Loucy (cell line): ENCODE data around the gene SLC17A9.

Experiments used
- H2AFZ ChIP-seq: fragments of 200-600 bp; sonication (generic); 2 replicates; pipeline ENCODE4 v1.6.0; 2016; ENCODE audit warnings: antibody characterized with exemption, mild to moderate bottlenecking, low read length, moderate library complexity
- H3F3A ChIP-seq: fragments of 200-600 bp; 2 replicates; pipeline ENCODE4 v1.6.0; 2016; ENCODE audit warnings: antibody characterized with exemption, low read depth, mild to moderate bottlenecking
- H3K27me3 ChIP-seq: fragments of 200-600 bp; sonication (generic); 2 replicates; pipeline ENCODE4 v1.6.1; 2014; ENCODE audit warnings: low read length, mild to moderate bottlenecking; ENCODE audit not compliant: insufficient read depth, poor library complexity, severe bottlenecking
- H3K36me3 ChIP-seq: fragments of 200-600 bp; sonication (generic); 2 replicates; pipeline ENCODE4 v1.6.1; 2016; ENCODE audit warnings: low read length; ENCODE audit not compliant: insufficient read depth
- H3K4me1 ChIP-seq: fragments of 200-600 bp; sonication (generic); 2 replicates; pipeline ENCODE4 v1.5.1; 2014; ENCODE audit warnings: low read length, mild to moderate bottlenecking; ENCODE audit not compliant: insufficient read depth, poor library complexity, severe bottlenecking
- H3K4me2 ChIP-seq: fragments of 200-600 bp; sonication (generic); 2 replicates; pipeline ENCODE4 v1.6.0; 2014; ENCODE audit warnings: antibody characterized with exemption, low read length, low read depth, mild to moderate bottlenecking; ENCODE audit not compliant: poor library complexity, severe bottlenecking
- H3K4me3 ChIP-seq: fragments of 200-600 bp; sonication (generic); 2 replicates; pipeline ENCODE4 v1.5.1; 2014; ENCODE audit warnings: low read length, mild to moderate bottlenecking, mixed read lengths; ENCODE audit not compliant: poor library complexity, severe bottlenecking
- H3K79me2 ChIP-seq: fragments of 200-600 bp; sonication (generic); 2 replicates; pipeline ENCODE4 v1.6.1; 2014; ENCODE audit warnings: low read length; ENCODE audit not compliant: insufficient read depth
- H3K9ac ChIP-seq: fragments of 200-600 bp; sonication (generic); 2 replicates; pipeline ENCODE4 v1.6.0; 2014; ENCODE audit warnings: mild to moderate bottlenecking, low read depth, low read length, moderate library complexity; ENCODE audit not compliant: poor library complexity, severe bottlenecking
- H3K9me2 ChIP-seq: fragments of 200-600 bp; sonication (generic); replicated peaks from 2 replicates; pipeline ENCODE4 v1.6.1; 2016; ENCODE audit warnings: low read depth, low read length, mixed read lengths
- H3K9me3 ChIP-seq: fragments of 200-600 bp; sonication (generic); 2 replicates; pipeline ENCODE4 v1.6.1; 2014; ENCODE audit warnings: mild to moderate bottlenecking, antibody characterized with exemption, low read length, low read depth; ENCODE audit not compliant: insufficient read depth
- H4K20me1 ChIP-seq: fragments of 200-600 bp; sonication (generic); 2 replicates; pipeline ENCODE4 v1.6.0; 2014; ENCODE audit warnings: antibody characterized with exemption, low read length, mild to moderate bottlenecking; ENCODE audit not compliant: insufficient read depth, poor library complexity, severe bottlenecking
- CTCF ChIP-seq: fragments of 200-600 bp; sonication (generic); conservative IDR thresholded peaks from 2 replicates; pipeline ENCODE4 v1.5.1; 2014; ENCODE audit warnings: mild to moderate bottlenecking, antibody characterized with exemption, low read length
- EZH2phosphoT487 ChIP-seq: fragments of 200-600 bp; IDR thresholded peaks from 2 replicates; pipeline ENCODE4 v1.6.1; 2018; ENCODE audit warnings: antibody characterized with exemption, mild to moderate bottlenecking, moderate library complexity, borderline replicate concordance

SLC17A9 gene

GRCh38 chr20:63000036-63000435 lies 47.5 kb downstream of the SLC17A9 start:
- Histone ChIP-seq H3F3A (peaks cover 10% of the 10 kb centered on the region; the same call in 1 of the 2 replicates), H3K4me3 (peak overlapping the region; percentile 62), H3K9me2 (no peaks in the 10 kb centered on the region), H3K9ac (peak overlapping the region; percentile 57), H2AFZ (peak overlapping the region; percentile 38), H3K79me2 (peaks cover 38% of the 10 kb centered on the region), H3K4me2 (peak overlapping the region; percentile 69), H3K27me3 (peaks cover 7% of the 10 kb centered on the region), H4K20me1 (peaks cover 10% of the 10 kb centered on the region), H3K36me3 (no peaks in the 10 kb centered on the region), H3K4me1 (peaks cover 52% of the 10 kb centered on the region), H3K9me3 (no peaks in the 10 kb centered on the region)
- TF ChIP-seq EZH2phosphoT487 (no peak), CTCF (no peak)

DNA sequence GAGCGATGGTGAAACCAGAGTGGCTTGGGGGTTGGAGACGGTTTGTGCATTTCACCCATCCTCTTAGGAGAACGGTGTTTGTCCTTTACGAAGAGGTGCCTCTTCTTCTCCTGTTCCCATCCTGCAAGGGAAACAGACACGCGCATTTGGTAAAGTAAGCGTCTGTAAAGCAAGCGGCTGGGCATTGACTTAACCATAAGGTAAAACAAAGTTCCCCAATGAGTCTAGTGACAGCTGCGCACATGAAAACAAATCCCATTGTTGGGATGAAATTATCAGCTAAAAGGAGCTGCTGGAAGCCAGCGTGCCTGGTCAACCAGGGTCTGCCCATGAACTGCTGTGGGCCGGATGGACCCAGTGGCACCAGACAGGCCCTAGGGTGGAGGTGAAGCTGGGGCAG lies 48.4 kb downstream of the SLC17A9 start:
- Histone ChIP-seq H3F3A (peaks cover 10% of the 10 kb centered on the region; the same call in 1 of the 2 replicates), H3K4me3 (no peak overlapping the region), H4K20me1 (peaks cover 19% of the 10 kb centered on the region), H2AFZ (no peak overlapping the region), H3K9ac (peak overlapping the region; percentile 57), H3K79me2 (peaks cover 47% of the 10 kb centered on the region), H3K4me1 (peaks cover 61% of the 10 kb centered on the region), H3K9me3 (no peaks in the 10 kb centered on the region), H3K36me3 (no peaks in the 10 kb centered on the region), H3K27me3 (peaks cover 16% of the 10 kb centered on the region), H3K9me2 (no peaks in the 10 kb centered on the region), H3K4me2 (peak overlapping the region; percentile 69)
- no peak for TF ChIP-seq CTCF
- no peak for TF ChIP-seq EZH2phosphoT487

DNA sequence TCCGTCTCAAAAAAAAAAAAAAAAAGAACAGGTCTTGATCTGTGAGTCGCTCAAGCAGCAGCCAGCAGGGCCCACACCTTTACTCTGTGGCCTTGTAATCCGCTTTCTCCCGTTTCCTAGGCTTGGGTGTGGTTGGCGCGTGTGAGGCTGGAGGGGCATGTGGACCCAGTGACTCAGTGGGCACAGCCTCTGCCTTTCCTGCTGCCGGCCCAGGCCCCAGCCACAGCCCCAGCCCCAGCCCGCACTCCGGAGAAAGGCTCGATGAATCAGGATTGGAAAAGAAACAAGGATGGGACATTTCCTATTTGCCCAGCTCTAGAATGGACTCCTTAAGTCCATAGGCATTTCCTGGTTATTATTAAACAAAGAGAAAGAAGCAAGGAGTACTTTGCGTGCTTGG lies 50.0 kb downstream of the SLC17A9 start:
- Histone ChIP-seq H3K27me3 (peaks cover 30% of the 10 kb centered on the region), H3F3A (peaks cover 10% of the 10 kb centered on the region; the same call in 1 of the 2 replicates), H3K79me2 (peaks cover 56% of the 10 kb centered on the region), H3K4me3 (no peak overlapping the region), H4K20me1 (peaks cover 20% of the 10 kb centered on the region), H3K36me3 (no peaks in the 10 kb centered on the region), H3K9me3 (no peaks in the 10 kb centered on the region), H3K9ac (no peak overlapping the region), H3K4me2 (peak overlapping the region; percentile 84), H3K9me2 (no peaks in the 10 kb centered on the region), H3K4me1 (peaks cover 66% of the 10 kb centered on the region), H2AFZ (no peak overlapping the region)
- TF ChIP-seq EZH2phosphoT487 (no peak), CTCF (no peak)
